Fibroblast of the aortic adventitia (primary cell): ENCODE results near the gene MCIDAS. TPM values are rescaled to one million over a fixed set of nuclear protein-coding genes. Genes with fewer than 3 reads are reported as not detected.
A peak's percentile ranks its signal among the peaks of the same experiment; 100 is the strongest.

Source experiments
- DNase-seq: peaks from one replicate; pipeline ENCODE4 v3.0.0-alpha.2; 2010; ENCODE audit warnings: low read depth
- H3K4me3 ChIP-seq: 2 replicates; pipeline ENCODE4 v1.5.1; 2011; ENCODE audit warnings: low read depth, mild to moderate bottlenecking, control low read depth, low read length, moderate library complexity
- total RNA-seq: library from RNA; depleted of rRNA; stranded (reverse); fragments of >200 nt; gene quantifications from 2 replicates; pipeline ENCODE4 v1.2.3, GENCODE V29; 2012; ENCODE audit warnings: low replicate concordance
- TF ChIP-seq, protein P1 (sequence below): IDR thresholded peaks from 2 replicates; pipeline ENCODE4 v1.5.1; 2011; ENCODE audit warnings: mild to moderate bottlenecking, low read length, control low read depth, inconsistent platforms; ENCODE audit not compliant: insufficient read depth

Gene MCIDAS
- total RNA-seq, 1 donor = not detected

DNA sequence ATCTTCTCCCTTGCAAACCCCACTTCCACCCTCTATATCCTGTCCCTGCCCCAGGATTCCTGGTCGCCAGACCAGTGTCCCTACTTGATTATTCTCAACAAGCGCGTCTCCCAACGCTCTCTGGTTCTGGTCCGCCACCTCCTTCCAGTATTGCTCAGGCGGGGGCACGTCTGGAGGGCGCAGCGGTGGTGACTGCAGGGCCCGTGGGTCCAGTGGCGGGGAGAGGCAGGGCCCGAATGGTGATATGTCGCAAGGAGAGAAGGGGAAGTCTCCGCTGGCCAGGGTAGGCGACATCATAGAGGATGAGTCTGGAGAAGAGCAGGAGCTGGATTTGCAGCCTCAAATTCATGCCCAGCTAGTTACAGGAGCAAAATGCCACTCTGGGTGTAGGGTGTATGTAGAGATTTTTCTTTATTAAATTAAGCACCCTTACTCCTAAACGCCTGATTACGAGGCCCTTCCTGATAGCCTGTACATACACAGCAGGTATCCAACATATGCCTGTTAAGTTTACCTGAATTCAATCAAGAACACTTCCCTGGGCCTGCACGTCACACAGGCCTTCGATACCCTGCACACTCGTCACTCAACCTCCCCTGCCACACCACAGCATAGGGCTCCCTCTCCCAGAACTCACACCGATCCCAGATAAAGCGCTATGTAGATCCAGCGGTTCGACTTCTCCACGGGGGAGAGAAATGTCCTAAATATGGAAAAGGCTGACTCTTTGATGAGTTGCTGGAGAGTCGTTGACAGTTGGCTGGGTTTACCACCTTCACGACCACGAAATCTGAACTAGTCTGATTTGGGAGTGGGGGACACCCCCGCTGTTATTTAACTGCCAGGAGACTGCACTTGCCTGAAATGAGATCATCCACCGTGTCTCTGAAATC is 4.8 kb downstream of the MCIDAS start:
- TF ChIP-seq, protein P1, sequence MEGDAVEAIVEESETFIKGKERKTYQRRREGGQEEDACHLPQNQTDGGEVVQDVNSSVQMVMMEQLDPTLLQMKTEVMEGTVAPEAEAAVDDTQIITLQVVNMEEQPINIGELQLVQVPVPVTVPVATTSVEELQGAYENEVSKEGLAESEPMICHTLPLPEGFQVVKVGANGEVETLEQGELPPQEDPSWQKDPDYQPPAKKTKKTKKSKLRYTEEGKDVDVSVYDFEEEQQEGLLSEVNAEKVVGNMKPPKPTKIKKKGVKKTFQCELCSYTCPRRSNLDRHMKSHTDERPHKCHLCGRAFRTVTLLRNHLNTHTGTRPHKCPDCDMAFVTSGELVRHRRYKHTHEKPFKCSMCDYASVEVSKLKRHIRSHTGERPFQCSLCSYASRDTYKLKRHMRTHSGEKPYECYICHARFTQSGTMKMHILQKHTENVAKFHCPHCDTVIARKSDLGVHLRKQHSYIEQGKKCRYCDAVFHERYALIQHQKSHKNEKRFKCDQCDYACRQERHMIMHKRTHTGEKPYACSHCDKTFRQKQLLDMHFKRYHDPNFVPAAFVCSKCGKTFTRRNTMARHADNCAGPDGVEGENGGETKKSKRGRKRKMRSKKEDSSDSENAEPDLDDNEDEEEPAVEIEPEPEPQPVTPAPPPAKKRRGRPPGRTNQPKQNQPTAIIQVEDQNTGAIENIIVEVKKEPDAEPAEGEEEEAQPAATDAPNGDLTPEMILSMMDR = no peak
- no peak for DNase-seq
- H3K4me3 ChIP-seq = no peak overlapping the region

DNA sequence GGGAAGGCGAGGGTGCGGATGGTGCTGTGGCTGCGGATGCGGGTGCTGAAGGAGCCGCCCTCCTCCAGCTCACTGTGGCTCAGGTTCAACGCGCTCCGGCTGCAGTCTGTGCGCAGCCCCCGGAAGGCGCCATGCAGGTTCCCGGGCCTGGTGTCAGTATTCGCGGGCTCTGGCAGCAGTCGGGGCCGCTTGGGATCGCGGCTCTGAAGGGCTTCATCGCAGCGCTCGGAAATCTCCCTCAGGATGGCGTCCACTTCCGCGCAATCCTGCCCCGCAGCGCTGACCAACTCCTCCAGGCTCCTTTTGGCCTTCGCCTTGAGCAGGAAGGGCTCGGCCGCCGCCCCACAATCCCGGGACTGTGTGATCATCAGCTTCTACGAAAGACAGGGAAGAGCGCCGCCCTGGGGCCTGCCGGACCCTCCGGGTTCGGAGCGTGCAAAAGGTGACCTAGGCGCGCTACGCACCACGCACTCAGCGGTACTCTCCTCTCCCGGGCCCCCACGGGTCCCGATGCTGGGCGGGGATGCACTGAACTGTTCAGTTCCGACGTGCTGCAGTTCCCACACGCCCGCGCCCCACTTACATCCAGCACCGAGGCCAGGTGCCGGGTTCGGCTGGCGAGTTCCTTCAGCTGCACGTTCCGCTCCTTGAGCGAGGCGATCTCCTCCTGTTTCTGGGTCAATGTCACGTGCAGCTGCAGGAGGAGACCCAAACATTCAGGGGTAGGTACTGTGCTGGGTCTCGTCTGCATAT is 6.5 kb downstream of the MCIDAS start:
- no peak for DNase-seq
- peak overlapping the region; percentile 33 for H3K4me3 ChIP-seq

DNA sequence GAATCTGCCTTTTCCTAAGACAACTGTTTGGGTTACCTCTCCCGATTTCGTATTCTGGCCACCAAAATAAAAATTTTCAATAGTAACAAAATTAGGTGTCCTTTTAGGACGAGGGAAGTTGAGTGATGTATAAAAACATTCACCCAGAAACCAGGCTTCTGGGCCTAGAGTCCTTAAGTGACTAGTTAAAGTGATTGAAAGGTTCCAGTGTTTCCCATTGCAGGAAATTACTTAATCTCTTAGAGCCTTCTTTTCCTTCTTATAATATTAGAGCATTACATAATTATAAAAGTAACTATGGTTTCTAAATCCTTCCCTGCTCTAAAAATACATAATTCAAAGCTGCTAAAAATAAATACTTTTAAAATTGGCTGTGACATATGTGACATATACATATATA is 7.3 kb downstream of the MCIDAS start:
- TF ChIP-seq, protein P1 = no peak
- no peak overlapping the region for H3K4me3 ChIP-seq
- no peak for DNase-seq

More for the DNA sequence above, 6.5 kb downstream of the MCIDAS start:
- TF ChIP-seq, protein P1 = no peak

DNA sequence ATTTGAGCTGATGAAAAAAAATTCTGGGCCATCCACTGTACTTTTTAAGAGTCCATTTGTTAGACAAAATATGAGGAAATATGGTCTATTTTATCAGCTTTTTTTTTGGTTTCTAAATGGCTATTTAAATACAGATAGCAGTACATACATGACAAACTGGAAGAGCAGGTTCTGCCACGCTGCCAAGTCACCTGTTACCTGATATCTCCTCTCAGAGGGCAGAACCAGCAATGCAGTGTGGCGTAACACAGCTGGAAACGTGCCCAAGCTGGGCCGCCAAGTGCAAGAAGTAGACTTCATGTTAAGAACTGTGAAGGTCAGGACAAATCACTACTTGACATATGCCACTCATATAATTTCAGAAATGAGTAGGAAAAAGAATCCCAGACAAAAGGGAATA is 8.1 kb downstream of the MCIDAS start:
- no peak overlapping the region for H3K4me3 ChIP-seq
- no peak for DNase-seq
- TF ChIP-seq, protein P1 = no peak

DNA sequence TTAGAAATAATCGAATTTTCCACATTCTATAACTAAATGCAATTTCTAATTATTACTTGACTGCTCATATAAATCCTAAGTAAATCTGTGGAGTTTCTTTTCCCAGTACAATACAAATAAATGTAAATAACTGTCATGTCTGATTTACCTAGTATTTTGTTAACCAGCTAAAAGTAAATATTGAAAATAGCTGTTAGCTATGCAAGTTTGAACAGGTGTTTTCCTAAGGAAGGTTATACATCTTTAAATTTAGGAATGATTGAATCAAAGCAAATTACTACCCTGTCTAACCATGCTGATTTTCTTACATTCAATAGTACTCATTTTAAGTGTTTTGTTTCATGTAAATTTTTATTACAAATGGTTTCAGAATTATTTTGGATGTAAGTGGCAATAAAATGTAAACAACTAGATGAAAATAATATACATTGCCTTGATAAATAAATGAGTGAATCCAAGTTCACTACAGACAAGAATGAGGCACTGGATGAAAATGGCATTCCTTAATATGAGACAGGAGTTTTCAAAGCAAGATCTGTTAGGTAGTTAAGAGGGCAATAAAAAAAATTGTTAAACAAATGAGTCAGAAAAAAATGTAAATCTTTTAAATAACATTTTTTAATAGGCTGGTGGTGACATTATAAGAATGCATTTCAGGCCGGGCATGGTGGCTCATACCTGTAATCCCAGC is 15.8 kb downstream of the MCIDAS start:
- DNase-seq = no peak
- TF ChIP-seq, protein P1 = no peak
- H3K4me3 ChIP-seq = no peak overlapping the region

DNA sequence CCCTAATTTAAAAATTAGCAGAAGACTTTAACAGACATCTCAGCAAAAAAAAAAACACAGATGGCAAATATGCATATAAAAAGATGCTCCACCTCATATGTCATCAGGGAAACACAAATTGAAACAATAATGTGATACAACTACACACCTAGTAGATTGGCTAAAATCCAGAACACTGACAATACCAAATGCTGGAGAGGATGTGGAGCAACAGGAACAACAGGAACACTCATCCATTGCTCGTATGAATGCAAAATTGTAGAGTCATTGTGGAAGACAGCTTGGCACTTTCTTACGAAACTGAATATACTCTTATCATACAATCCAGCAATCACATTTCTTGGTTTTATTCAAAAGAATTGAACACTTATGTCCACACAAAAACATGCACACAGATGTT is 22.1 kb downstream of the MCIDAS start:
- TF ChIP-seq, protein P1 = no peak
- no peak for DNase-seq
- H3K4me3 ChIP-seq = no peak overlapping the region
